Peyer's patch (tissue), 4 donors: Measurements from ENCODE around the gene DCHS2. TPM values are rescaled to one million over a fixed set of nuclear protein-coding genes. Genes with fewer than 3 reads are reported as not detected.

Experiments
- DNase-seq, 3 donors: peaks; one replicate each; pipeline ENCODE4 v3.0.0-alpha.2; 2017 to 2019
- H3K27ac ChIP-seq, 4 donors: fragments of 200-600 bp; sonication (generic); one replicate each; pipeline ENCODE4 v1.5.1; 2016 to 2019
- H3K27me3 ChIP-seq, 2 donors: fragments of 200-600 bp; sonication (generic); one replicate each; pipeline ENCODE4 v1.5.1; 2019
- H3K36me3 ChIP-seq, 3 donors: fragments of 200-600 bp; sonication (generic); one replicate each; pipeline ENCODE4 v1.5.1; 2016 to 2019
- H3K4me1 ChIP-seq, 4 donors: fragments of 200-600 bp; sonication (generic); one replicate each; pipeline ENCODE4 v1.5.1; 2016 to 2019
- H3K4me3 ChIP-seq, 4 donors: fragments of 200-600 bp; sonication (generic); 1 replicate in 3 of 4; 2 replicates in 1 of 4; pipeline ENCODE4 v1.5.1; 2016 to 2019; ENCODE audit warnings: mild to moderate bottlenecking in 1 of 4
- H3K9me3 ChIP-seq, 4 donors: fragments of 200-600 bp; sonication (generic); one replicate each; pipeline ENCODE4 v1.5.1; 2016 to 2019; ENCODE audit warnings: mild to moderate bottlenecking in 1 of 4
- POLR2A ChIP-seq, 2 donors: fragments of 450-650 bp; IDR thresholded peaks; one replicate each; pipeline ENCODE4 v1.5.1; 2017; ENCODE audit warnings: antibody characterized with exemption in 2 of 2, mild to moderate bottlenecking in 2 of 2, moderate library complexity in 2 of 2
- total RNA-seq, 4 donors: library from RNA; depleted of rRNA; stranded (reverse); fragments of >200 nt; gene quantifications; one replicate each; pipeline ENCODE4 v1.1.0, GENCODE V29; 2016
- TF ChIP-seq, protein P1 (sequence below), 6 experiments: fragments of 450-650 bp in 4 of 6; fragments of 200-600 bp in 2 of 6; sonication (generic) in 1 of 6; IDR thresholded peaks; one replicate each; pipeline ENCODE4 v1.5.1; 2017 to 2019; ENCODE audit warnings: antibody characterized with exemption in 6 of 6, mild to moderate bottlenecking in 3 of 6, moderate library complexity in 1 of 6

DCHS2 gene
- total RNA-seq, 4 donors from 2014 or later = 0.28 to 0.88 (median 0.67) TPM; not detected in 1

DNA sequence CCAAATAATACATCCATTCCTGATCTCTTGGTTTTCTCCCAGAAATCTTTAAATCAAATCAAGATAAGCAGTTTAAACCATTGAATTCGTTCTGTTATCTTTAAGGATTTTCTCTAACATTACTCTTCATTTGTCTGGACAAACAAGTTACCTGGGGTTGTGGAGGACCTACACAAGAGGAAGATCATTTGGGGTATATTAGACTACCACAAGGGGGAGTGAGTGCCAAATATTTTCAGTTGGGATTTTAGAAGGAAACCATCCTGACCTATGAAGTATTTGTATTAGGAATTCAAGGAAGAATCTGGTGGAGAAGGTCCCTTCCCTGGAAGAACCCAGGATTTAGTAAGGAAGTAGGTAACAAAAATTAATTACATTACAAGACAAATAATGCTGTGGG is 12.0 kb upstream of the DCHS2 start:
- no peaks in the 10 kb centered on the region for H3K4me1 ChIP-seq
- no peaks in the 10 kb centered on the region for H3K27me3 ChIP-seq
- no peak for DNase-seq
- no peaks in the 10 kb centered on the region for H3K36me3 ChIP-seq
- H3K4me3 ChIP-seq = no peak overlapping the region
- TF ChIP-seq, protein P1, sequence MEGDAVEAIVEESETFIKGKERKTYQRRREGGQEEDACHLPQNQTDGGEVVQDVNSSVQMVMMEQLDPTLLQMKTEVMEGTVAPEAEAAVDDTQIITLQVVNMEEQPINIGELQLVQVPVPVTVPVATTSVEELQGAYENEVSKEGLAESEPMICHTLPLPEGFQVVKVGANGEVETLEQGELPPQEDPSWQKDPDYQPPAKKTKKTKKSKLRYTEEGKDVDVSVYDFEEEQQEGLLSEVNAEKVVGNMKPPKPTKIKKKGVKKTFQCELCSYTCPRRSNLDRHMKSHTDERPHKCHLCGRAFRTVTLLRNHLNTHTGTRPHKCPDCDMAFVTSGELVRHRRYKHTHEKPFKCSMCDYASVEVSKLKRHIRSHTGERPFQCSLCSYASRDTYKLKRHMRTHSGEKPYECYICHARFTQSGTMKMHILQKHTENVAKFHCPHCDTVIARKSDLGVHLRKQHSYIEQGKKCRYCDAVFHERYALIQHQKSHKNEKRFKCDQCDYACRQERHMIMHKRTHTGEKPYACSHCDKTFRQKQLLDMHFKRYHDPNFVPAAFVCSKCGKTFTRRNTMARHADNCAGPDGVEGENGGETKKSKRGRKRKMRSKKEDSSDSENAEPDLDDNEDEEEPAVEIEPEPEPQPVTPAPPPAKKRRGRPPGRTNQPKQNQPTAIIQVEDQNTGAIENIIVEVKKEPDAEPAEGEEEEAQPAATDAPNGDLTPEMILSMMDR (IDR thresholded peaks at IDR 0.05) = peak in 4 of 6 experiments; percentile 17 to 37 (median 26)
- TF ChIP-seq POLR2A (IDR thresholded peaks at IDR 0.05) = no peak
- H3K27ac ChIP-seq = no peak overlapping the region
- no peaks in the 10 kb centered on the region for H3K9me3 ChIP-seq

GRCh38 chr4:154502111-154502510 is 10.5 kb upstream of the DCHS2 start:
- no peaks in the 10 kb centered on the region for H3K27me3 ChIP-seq
- TF ChIP-seq POLR2A (IDR thresholded peaks at IDR 0.05) = no peak
- TF ChIP-seq, protein P1 (IDR thresholded peaks at IDR 0.05) = no peak

DNA sequence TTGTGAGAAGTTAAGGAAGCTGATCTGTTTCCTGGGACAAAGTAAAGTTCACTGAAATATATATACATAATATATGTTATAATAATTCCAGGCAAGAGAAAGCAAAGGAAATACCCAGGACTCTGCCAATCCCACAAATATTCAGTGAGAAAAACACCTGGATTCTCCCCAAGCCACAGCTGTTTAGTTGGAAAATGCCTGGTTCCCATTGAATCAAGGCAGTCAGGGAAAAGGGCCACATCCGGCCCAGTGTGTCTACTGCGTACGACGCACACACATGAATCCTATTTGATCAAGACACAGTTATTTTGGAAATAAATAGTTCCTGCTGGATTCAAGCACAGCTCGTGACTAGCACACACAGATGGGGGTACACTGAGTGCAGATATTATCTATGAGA is 6.3 kb upstream of the DCHS2 start:
- no peak overlapping the region for H3K27ac ChIP-seq
- TF ChIP-seq, protein P1 (IDR thresholded peaks at IDR 0.05) = no peak
- no peak for TF ChIP-seq POLR2A (IDR thresholded peaks at IDR 0.05)
- DNase-seq = no peak
- H3K4me1 ChIP-seq = no peaks in the 10 kb centered on the region
- H3K9me3 ChIP-seq = no peaks in the 10 kb centered on the region
- no peaks in the 10 kb centered on the region for H3K27me3 ChIP-seq
- H3K4me3 ChIP-seq = no peak overlapping the region
- H3K36me3 ChIP-seq = no peaks in the 10 kb centered on the region

More at GRCh38 chr4:154502111-154502510, 10.5 kb upstream of the DCHS2 start:
- no peak overlapping the region for H3K27ac ChIP-seq
- H3K9me3 ChIP-seq = no peaks in the 10 kb centered on the region
- H3K4me1 ChIP-seq = no peaks in the 10 kb centered on the region
- no peak overlapping the region for H3K4me3 ChIP-seq
- DNase-seq = no peak
- no peaks in the 10 kb centered on the region for H3K36me3 ChIP-seq

DNA sequence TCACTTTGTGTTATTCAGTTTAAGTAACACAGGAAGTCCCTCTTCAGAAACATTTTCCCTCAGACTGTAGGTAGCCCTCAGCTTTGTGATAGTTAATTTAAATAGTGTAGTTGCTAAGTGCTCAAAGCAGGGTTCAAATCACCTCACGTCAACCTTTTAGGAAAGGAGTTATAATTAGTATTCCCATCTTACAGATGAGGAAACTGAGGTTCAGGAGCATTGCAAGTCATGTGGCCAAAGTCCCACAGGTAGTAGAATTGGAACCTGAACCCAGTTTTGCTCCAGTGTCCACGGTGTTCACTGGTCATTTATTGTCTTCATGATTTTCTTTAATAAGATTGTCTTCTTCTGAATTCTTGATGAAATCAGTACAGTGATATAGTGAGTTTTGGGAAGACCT is 4.3 kb upstream of the DCHS2 start:
- H3K36me3 ChIP-seq = no peaks in the 10 kb centered on the region

DNA sequence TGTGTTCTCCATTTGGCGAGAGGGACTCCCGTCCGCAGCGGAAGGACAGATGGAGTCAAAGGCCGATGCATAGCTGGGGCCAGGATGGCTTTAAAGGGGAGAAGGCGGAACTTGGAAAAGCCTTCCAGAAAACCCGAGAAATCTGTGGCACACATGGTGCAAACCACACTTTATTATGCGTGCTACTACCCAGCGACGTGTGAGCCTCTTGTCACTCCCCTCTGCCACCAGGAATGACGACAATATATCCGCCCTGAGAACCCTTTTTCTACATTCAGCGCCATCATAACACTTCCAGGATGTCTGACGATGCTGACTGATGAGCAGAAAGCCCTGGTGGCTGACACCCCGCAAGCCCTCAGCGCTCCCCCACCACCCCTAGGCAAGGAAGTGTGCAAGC is 689 bp upstream of the DCHS2 start:
- peak overlapping the region; percentile 27 to 44 (median 36) for H3K4me3 ChIP-seq
- H3K9me3 ChIP-seq = no peaks in the 10 kb centered on the region
- no peak for TF ChIP-seq POLR2A (IDR thresholded peaks at IDR 0.05)
- TF ChIP-seq, protein P1 (IDR thresholded peaks at IDR 0.05) = no peak
- H3K27me3 ChIP-seq = peaks cover 0 to 18% of the 10 kb centered on the region in 2 donors
- H3K27ac ChIP-seq = no peak overlapping the region
- no peaks in the 10 kb centered on the region for H3K36me3 ChIP-seq
- no peak for DNase-seq
- peaks cover 0 to 20% (median 5%) of the 10 kb centered on the region in 4 donors for H3K4me1 ChIP-seq

More for the DNA sequence above, 4.3 kb upstream of the DCHS2 start:
- DNase-seq = no peak
- TF ChIP-seq, protein P1 (IDR thresholded peaks at IDR 0.05) = no peak
- H3K4me1 ChIP-seq = peaks cover 0 to 11% (median 1%) of the 10 kb centered on the region in 4 donors
- H3K4me3 ChIP-seq = no peak overlapping the region
- no peaks in the 10 kb centered on the region for H3K9me3 ChIP-seq
- peaks cover 0 to 4% of the 10 kb centered on the region in 2 donors for H3K27me3 ChIP-seq
- no peak overlapping the region for H3K27ac ChIP-seq
